Activated gamma-delta T cell treated with Interleukin-2 at 50 U/mL for 16 hours (primary cell): Measurements from ENCODE around the gene HEXD.

ENCODE experiments used
- DNase-seq: peaks from one replicate; pipeline ENCODE4 v3.0.0-alpha.2; 2020

HEXD gene

DNA sequence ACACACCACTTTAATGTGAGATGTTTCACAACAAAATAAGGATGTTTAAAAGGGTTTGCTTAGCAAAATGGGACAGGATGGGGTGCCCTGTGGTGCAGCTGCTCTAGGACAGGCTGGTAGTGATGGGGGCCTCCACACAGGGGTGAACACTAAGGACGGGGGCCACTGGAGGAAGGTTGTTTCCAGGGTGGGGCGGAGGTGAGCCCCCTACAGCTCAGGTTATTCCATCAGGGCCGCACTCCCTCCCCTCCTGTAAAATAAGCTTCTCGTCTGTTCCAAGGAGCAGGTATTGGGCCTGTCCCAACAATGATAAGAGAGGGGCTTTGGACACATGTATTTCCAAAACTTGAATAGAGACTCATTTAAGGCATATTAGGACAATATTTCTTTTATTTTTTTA, 1.9 kb upstream of the HEXD start:
- DNase-seq = no peak

DNA sequence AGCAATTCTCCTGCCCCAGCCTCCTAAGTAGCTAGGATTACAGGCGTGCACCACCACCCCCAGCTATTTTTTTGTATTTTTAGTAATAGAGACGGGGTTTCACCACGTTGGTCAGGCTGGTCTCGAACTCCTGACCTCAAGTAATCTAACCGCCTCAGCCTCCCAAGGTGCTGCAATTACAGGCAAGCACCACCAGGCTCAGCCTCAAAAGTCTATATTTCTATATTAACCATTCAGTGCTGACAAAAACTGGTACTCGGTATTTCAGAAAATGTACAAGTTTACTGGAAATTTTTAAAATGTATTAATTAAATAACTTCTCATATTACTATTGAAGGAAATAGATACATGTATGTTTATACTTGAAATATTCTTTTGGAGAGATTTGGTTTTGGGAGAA, 1.4 kb upstream of the HEXD start:
- DNase-seq = no peak

GRCh38 chr17:82419540-82419939, 1.4 kb downstream of the HEXD start:
- no peak for DNase-seq

DNA sequence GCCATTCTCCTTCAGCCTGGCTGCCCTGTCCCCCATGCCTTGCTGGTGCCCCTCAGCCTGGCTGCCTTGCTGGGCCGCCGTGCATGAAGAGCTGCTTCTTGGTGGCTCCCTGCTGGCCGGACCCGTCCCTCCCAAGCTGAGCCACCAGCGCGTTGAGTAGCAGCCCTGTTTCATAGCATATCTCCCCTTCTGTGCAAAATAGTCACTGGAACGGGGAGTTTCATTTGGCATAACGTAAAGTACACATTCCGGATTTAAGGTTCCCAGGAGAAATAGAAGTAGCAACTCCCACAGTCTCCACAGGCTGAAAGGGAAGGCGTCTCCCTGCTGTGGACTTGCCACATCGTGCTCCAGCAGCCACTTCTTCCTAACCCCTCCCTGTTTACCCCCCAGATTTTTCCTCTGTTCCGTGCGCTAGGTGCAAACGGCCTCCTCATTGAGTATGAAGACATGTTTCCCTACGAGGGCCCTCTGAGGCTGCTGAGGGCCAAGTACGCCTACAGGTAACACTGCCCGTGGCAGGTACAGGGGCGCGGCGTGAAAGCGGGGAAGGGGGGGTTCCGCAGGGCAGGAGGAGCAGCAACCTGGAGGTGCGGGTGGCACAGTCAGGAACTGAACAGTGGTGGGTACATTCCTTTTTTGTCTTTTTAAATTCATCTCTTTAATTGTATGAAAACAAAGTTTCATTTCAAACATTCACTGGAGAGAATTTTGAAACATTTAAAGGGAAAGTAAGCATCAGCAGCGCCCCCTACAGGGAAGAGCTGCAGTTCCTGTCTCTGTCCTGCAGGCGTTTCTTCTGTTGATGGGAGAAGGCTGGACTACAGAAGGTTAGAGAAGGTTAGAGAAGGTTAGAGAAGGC, 6.1 kb downstream of the HEXD start:
- DNase-seq = peak; percentile 46

- no peak for DNase-seq
These were observed 6.7 kb downstream of the HEXD start for GRCh38 chr17:82424863-82425159.

DNA sequence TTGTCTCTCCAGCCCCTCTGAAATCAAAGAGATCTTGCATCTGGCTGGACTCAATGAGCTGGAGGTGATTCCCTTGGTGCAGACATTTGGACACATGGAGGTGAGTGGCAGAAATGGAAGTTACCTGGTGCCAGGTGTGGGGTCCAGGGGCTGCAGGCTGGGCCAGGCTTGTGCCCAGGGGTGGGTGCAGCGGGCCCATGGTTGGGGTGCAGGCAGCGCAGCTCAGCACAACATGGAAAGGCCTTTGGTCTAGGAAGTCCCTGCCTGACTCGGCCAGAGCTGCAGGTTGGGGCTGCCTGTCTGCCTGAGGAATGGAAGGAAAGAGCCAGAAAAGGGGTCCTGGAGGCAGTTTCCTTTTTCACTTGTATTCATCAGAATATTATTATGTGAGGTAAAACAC, 10.4 kb downstream of the HEXD start:
- no peak for DNase-seq

DNA sequence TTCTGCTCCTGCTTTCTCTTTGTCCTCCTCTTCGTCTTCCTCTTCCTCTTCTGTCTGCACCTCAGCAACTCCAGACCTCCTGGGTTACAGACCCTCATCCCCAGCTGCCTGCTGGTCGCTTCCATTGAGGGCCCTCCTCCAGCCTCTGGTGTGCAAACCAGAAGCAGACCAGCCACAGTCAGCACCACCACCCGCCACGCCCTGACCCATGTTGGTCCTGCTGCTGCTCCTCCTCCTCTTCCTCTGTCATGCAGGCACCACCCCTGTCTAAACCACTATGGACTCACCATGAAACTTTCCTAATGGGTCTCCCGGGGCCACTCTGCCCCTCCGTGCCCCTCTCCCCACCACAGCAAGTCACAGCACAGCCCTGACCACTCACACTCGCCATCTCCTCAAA, 11.7 kb downstream of the HEXD start:
- DNase-seq = no peak

DNA sequence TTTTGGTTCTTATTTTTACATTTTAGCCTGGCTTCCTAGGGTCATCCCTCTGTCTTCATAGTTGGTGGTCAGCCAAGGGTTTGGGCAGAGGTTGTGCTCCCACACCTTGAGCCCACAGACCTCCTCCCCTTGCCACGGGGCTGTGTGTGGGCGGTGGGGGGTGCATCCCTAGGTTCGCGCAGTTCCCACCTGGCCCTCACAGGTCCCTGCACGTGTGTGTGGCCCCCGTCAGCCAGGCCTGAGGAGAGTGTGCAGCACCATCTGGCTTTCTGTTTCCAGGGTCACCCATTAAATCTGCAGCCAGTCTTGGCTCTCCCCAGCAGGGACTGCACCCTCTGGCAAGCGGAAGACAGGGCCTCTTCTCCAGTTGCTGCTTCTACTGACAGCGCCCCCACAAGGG, 13.9 kb downstream of the HEXD start:
- DNase-seq = no peak

DNA sequence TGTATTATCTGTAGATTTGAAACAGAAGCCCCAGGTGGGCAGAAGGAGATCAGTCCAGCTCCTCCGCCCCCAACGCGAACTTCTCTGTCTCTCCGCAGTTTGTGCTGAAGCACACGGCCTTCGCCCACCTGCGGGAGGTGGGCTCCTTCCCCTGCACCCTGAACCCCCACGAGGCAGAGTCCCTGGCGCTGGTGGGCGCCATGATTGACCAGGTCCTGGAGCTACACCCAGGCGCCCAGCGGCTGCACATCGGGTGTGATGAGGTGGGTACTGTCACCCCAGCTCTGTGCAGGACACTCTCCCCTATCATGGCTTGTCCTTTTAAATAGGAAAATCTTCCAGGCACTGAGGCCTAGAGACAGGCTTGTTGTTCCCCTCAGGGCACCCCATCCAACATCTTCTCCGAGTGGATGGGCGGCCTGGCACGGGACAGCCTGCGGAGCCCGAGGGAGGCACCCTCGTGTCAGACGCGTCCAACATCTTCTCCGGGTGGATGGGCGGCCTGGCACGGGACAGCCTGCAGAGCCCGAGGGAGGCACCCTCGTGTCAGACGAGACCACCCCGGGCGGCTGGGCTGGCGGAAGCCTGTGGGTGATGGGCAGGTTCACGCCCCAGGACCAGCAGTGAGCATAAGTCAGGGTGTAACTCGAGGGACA, 15.5 kb downstream of the HEXD start:
- no peak for DNase-seq

DNA sequence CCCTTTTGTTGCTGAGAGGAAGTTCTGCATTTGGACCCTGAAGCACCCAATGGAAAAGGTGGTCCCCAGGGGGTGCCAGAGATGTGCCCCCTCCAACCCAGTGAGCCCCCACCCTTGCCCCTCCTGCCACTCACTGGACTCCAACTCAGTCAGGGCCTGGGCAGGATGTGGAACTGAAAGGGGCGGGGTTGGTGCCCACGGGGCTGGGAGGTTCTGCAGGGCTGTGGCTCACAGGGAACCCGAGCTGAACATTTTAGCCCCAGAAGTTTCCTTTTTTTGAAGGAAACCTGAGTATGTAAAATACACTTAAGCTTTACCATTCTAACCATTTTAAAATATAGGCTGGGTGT, 16.0 kb downstream of the HEXD start:
- DNase-seq = peak; percentile 30

- no peak for DNase-seq
These were observed 17.0 kb downstream of the HEXD start for GRCh38 chr17:82435103-82435502.

- no peak for DNase-seq
These were observed 17.7 kb downstream of the HEXD start for GRCh38 chr17:82435601-82436583.

DNA sequence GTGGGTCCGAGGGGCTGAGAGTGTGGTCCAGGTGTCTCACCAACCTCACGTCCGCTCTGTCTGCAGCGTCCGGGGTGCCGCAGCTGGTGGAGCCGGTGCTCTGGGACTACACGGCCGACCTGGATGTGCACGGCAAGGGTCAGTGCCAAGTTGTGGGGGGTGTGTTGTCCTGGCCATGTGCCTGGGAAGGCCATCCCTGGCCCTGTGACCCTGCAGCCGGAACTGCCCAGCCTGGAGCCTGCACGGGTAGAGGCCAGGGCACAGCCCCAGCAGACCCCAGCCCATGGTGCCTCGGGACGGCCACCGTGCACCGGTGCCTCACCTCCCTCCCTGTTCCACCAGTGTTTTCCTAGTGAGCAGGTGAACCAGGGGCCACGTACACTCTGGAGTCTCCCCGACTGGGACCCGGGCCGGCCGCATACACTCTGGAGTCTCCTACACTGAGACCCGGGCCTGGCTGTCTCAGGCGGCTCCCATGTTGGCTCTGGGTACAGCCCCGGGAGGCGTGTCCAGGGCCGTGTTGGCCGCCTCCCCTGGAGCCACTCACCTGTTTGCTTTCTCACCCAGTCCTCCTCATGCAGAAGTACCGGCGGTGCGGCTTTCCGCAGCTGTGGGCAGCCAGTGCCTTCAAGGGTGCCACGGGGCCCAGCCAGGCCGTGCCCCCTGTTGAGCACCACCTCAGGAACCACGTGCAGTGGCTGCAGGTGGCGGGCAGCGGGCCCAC, 18.6 kb downstream of the HEXD start:
- DNase-seq = no peak

DNA sequence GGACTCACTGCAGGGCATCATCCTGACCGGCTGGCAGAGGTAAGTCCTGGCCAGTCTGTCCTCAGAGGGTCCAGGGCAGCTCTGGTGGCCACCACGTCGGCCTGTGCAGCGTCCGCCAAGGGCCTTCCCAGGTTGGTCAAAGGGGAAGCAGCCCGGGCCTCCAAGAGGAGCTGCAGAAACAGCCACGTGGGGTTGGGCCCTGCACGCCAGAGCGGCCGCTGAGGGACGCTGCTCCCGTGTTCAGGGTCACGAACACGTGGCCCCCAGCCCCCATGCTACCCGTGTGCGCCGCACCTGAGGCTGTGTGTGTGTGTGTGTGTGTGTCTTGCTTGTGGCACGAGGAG, 19.1 kb downstream of the HEXD start:
- no peak for DNase-seq

- no peak for DNase-seq
These were observed 20.4 kb downstream of the HEXD start for GRCh38 chr17:82438401-82439193.

- no peak for DNase-seq
These were observed 21.2 kb downstream of the HEXD start for GRCh38 chr17:82439194-82439828.

GRCh38 chr17:82439829-82440365, 21.8 kb downstream of the HEXD start:
- no peak for DNase-seq

DNA sequence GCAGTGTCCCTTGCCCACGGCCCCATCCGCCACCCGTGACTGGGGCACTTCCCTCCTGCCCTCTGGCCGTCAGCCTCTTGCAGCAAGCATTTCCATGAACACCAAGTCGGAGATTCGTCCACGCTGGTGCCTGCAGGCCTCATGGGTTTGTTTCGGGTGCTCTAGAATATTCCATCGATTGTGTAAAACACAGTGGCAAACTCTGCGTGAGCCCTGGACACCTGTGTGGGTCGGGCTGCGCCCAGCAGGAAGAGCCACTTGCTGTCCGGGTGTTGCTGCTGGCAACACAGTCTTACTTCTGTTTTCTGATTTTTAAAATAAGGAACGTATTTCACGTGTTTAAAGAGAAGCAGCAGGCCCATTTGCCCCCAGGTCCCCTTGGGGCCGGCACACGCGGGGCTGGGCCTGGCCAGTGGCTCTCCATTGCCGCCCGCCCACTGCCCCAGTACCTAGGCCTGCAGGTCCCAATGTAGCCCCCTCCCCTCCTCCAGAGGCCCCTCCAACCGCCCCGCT, 22.4 kb downstream of the HEXD start:
- no peak for DNase-seq

GRCh38 chr17:82440991-82441627, 23.0 kb downstream of the HEXD start:
- no peak for DNase-seq

- DNase-seq = no peak
These were observed 23.7 kb downstream of the HEXD start for GRCh38 chr17:82441691-82442487.
